Measurements from ENCODE around the gene SHISA3. TPM values are rescaled to one million over a fixed set of nuclear protein-coding genes. Genes with fewer than 3 reads are reported as not detected.

The SHISA3 gene
- total and polyA plus RNA-seq, 2 of the 8 experiments (the other 6 are each of a cell fraction or from before 2014, with no cell fraction given), result 2.0 to 9.3 TPM

DNA sequence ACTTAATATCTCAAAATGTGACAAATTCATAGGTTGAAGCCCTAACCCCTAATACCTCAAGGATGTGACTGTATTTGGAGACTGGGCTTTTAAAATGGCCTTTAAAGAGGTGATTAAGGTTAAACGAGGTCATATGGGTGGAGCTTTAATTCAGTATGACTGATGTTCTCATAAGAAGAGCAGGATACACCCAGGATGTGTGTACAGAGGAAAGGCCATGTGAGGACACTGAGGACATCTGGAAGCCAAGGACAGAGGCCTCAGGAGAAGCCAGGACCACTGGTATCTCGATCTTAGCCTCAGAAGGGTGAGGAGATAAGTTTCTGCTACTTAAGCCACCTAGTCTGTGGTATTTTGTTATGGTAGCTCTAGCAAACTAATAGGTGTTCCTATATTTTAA lies 49.0 kb upstream of the SHISA3 start (continued):
- TF ChIP-seq SIN3A (conservative IDR thresholded peaks at IDR 0.05 in 1 of 2, IDR thresholded peaks at IDR 0.05 in 1 of 2; ENCODE audit: low read depth in 1 of 2, low read length in 2 of 2) (no peak), CBX8 (IDR thresholded peaks at IDR 0.05; ENCODE audit: borderline replicate concordance, low read depth, low read length) (no peak), CHD1 (IDR thresholded peaks at IDR 0.05; ENCODE audit: low read depth, low read length) (no peak), FOSL1 (IDR thresholded peaks at IDR 0.05; ENCODE audit: insufficient read depth, low read depth, low read length) (no peak)
